ENCODE data around the gene GLIS1. TPM values are rescaled to one million over a fixed set of nuclear protein-coding genes. Genes with fewer than 3 reads are reported as not detected.

The GLIS1 gene
- polyA plus RNA-seq, 1 donor from 2014 or later, result not detected

DNA sequence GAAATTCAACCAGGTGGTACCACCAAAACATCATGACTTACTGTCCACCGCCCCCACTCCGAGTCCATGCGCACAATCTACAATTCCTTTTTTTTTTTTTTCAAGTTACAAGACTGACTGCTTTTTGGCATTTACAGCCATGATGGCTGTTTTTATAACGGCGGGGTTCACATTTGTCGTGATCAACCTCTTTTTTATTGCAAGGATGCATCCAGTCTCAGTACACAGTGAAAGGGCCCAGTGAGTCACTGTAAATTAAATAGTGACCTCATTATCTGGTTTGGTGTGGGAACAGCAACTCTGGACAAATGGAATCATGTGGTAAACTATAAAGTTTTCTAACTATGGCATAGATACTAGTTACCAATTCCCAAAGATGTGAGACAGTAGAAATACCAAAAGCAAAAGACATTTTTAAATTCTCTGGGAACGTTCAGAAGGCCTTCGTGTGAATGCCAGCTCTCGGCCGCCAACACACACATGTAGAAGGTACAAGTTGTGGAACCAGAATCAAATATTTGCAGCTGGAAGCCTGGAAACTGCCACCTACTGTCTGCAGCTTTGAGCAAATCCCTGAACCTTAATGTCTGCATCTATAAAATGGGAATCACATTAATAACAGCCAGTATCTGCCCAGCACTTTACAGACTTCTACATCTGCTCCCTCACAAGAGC lies 4.9 kb downstream of the GLIS1 start:
- H3K9ac ChIP-seq (ENCODE audit: low read length), result no peak overlapping the region
- H3F3A ChIP-seq (ENCODE audit: insufficient read depth, low read length, poor library complexity, severe bottlenecking), result no peaks in the 10 kb centered on the region
- H3K4me3 ChIP-seq (ENCODE audit: low read length), result no peak overlapping the region
- H3K9me3 ChIP-seq (ENCODE audit: low read length), result no peaks in the 10 kb centered on the region
- no peak overlapping the region for H3K4me2 ChIP-seq (ENCODE audit: low read length)
- no peak overlapping the region for H3K27ac ChIP-seq (ENCODE audit: low read length)
- H3K36me3 ChIP-seq (ENCODE audit: insufficient read depth, low read length), result no peaks in the 10 kb centered on the region
- no peaks in the 10 kb centered on the region for H4K20me1 ChIP-seq (ENCODE audit: insufficient read depth)
- H2AFZ ChIP-seq (ENCODE audit: low read depth, low read length), result no peak overlapping the region
- no peak for TF ChIP-seq MXI1 (conservative IDR thresholded peaks at IDR 0.05; ENCODE audit: poor library complexity, severe bottlenecking)
- H3K9me2 ChIP-seq (ENCODE audit: insufficient read depth, low read length), result no peaks in the 10 kb centered on the region
- H3K79me2 ChIP-seq (replicated peaks; ENCODE audit: insufficient read depth, low read length), result no peaks in the 10 kb centered on the region
- H3K27me3 ChIP-seq (ENCODE audit: insufficient read depth, low read depth, low read length), result peaks cover 50% of the 10 kb centered on the region

DNA sequence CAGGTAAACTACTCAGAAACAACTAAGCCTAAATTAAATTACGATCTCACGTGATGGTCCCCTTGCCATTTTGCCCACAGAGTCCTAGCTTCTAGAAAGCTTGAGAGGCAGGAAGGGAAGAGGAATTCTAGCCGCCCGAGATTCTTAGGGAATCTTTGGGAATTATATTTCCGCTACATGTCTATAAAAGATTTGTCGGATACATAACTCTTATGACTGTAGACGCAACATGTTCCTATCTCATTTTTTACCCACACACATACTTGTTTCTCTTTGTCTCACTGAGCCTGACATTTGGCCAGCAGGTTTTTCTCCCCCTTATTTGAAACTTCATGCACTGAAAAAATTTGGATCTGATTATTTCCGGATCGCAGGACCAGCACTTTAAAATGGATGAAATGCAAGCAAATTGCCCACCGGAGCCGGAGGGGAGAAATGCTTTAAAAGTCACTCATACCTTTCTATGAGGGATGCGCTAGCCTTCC lies 5.5 kb downstream of the GLIS1 start:
- Histone ChIP-seq H3K27me3 (ENCODE audit: insufficient read depth, low read depth, low read length) (peaks cover 46% of the 10 kb centered on the region), H3K36me3 (ENCODE audit: insufficient read depth, low read length) (no peaks in the 10 kb centered on the region), H3K4me3 (ENCODE audit: low read length) (no peak overlapping the region), H3F3A (ENCODE audit: insufficient read depth, low read length, poor library complexity, severe bottlenecking) (no peaks in the 10 kb centered on the region), H4K20me1 (ENCODE audit: insufficient read depth) (no peaks in the 10 kb centered on the region), H3K9me3 (ENCODE audit: low read length) (no peaks in the 10 kb centered on the region), H3K9me2 (ENCODE audit: insufficient read depth, low read length) (no peaks in the 10 kb centered on the region), H3K27ac (ENCODE audit: low read length) (no peak overlapping the region), H3K9ac (ENCODE audit: low read length) (no peak overlapping the region), H3K4me2 (ENCODE audit: low read length) (no peak overlapping the region), H3K79me2 (replicated peaks; ENCODE audit: insufficient read depth, low read length) (no peaks in the 10 kb centered on the region), H2AFZ (ENCODE audit: low read depth, low read length) (no peak overlapping the region)
- TF ChIP-seq POLR2AphosphoS5 (IDR thresholded peaks at IDR 0.05), result no peak
- TF ChIP-seq, protein P1, sequence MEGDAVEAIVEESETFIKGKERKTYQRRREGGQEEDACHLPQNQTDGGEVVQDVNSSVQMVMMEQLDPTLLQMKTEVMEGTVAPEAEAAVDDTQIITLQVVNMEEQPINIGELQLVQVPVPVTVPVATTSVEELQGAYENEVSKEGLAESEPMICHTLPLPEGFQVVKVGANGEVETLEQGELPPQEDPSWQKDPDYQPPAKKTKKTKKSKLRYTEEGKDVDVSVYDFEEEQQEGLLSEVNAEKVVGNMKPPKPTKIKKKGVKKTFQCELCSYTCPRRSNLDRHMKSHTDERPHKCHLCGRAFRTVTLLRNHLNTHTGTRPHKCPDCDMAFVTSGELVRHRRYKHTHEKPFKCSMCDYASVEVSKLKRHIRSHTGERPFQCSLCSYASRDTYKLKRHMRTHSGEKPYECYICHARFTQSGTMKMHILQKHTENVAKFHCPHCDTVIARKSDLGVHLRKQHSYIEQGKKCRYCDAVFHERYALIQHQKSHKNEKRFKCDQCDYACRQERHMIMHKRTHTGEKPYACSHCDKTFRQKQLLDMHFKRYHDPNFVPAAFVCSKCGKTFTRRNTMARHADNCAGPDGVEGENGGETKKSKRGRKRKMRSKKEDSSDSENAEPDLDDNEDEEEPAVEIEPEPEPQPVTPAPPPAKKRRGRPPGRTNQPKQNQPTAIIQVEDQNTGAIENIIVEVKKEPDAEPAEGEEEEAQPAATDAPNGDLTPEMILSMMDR (IDR thresholded peaks at IDR 0.05; ENCODE audit: poor library complexity, severe bottlenecking), result no peak
- no peak for TF ChIP-seq RAD21 (conservative IDR thresholded peaks at IDR 0.05)
- no peak for TF ChIP-seq EP300 (conservative IDR thresholded peaks at IDR 0.05; ENCODE audit: poor library complexity, severe bottlenecking)
- no peak for TF ChIP-seq SMC3 (conservative IDR thresholded peaks at IDR 0.05; ENCODE audit: poor library complexity)
- TF ChIP-seq EZH2 (IDR thresholded peaks at IDR 0.05; ENCODE audit: borderline replicate concordance, insufficient read depth, low read length, poor library complexity, severe bottlenecking), result no peak
- TF ChIP-seq MXI1 (conservative IDR thresholded peaks at IDR 0.05; ENCODE audit: poor library complexity, severe bottlenecking), result no peak
- TF ChIP-seq TAF1 (IDR thresholded peaks at IDR 0.05; ENCODE audit: low read depth), result no peak
- TF ChIP-seq, protein P2, sequence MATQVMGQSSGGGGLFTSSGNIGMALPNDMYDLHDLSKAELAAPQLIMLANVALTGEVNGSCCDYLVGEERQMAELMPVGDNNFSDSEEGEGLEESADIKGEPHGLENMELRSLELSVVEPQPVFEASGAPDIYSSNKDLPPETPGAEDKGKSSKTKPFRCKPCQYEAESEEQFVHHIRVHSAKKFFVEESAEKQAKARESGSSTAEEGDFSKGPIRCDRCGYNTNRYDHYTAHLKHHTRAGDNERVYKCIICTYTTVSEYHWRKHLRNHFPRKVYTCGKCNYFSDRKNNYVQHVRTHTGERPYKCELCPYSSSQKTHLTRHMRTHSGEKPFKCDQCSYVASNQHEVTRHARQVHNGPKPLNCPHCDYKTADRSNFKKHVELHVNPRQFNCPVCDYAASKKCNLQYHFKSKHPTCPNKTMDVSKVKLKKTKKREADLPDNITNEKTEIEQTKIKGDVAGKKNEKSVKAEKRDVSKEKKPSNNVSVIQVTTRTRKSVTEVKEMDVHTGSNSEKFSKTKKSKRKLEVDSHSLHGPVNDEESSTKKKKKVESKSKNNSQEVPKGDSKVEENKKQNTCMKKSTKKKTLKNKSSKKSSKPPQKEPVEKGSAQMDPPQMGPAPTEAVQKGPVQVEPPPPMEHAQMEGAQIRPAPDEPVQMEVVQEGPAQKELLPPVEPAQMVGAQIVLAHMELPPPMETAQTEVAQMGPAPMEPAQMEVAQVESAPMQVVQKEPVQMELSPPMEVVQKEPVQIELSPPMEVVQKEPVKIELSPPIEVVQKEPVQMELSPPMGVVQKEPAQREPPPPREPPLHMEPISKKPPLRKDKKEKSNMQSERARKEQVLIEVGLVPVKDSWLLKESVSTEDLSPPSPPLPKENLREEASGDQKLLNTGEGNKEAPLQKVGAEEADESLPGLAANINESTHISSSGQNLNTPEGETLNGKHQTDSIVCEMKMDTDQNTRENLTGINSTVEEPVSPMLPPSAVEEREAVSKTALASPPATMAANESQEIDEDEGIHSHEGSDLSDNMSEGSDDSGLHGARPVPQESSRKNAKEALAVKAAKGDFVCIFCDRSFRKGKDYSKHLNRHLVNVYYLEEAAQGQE (IDR thresholded peaks at IDR 0.05; ENCODE audit: borderline replicate concordance), result no peak

Data from neural cell (in vitro differentiated cells).